Mucosa of stomach (tissue), 1 donor: ENCODE results near the gene GJC1.
"Not testable (repeated sequence)": the region's sequence is repeated elsewhere in the genome, so short reads cannot be mapped to it uniquely, and the experiment has no call there.

ENCODE experiments used
- H3K27me3 ChIP-seq: one replicate; pipeline ENCODE4 v1.7.0; 2013; ENCODE audit warnings: mild to moderate bottlenecking, low read length; ENCODE audit not compliant: control insufficient read depth, insufficient read depth
- H3K36me3 ChIP-seq: one replicate; pipeline ENCODE4 v1.7.0; 2013; ENCODE audit warnings: low read length; ENCODE audit not compliant: control insufficient read depth, insufficient read depth
- H3K4me1 ChIP-seq: one replicate; pipeline ENCODE4 v1.7.0; 2013; ENCODE audit warnings: mild to moderate bottlenecking, low read length; ENCODE audit not compliant: control insufficient read depth, insufficient read depth
- H3K4me3 ChIP-seq: one replicate; pipeline ENCODE4 v1.7.0; 2013; ENCODE audit warnings: low read length
- H3K9ac ChIP-seq: one replicate; pipeline ENCODE4 v1.7.0; 2013; ENCODE audit warnings: mild to moderate bottlenecking, low read length, moderate library complexity
- H3K9me3 ChIP-seq: one replicate; pipeline ENCODE4 v1.7.0; 2013; ENCODE audit warnings: mild to moderate bottlenecking, low read length, moderate library complexity; ENCODE audit not compliant: control insufficient read depth
- donor health status: Pancreatic carcinoma.

Gene GJC1

DNA sequence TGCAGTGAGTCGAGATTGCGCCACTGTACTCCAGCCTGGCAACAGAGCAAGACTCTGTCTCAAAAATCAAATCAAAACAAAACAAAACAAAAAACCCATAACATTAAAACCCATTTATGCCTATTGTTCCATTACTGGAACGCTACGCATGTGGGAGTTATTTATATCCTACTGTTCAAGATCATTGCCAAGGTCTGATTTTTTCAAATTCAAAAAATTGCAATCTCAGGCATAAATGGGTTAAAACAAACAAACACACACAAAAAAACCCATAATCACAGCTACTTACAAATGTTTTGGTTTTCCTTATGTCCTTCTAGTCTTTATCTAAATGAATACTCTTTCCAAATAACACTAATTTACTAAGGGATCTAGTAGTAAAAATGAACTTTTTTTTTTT is 17.8 kb downstream of the GJC1 start:
- no peaks in the 10 kb centered on the region for H3K4me1 ChIP-seq
- H3K9ac ChIP-seq, result no peak overlapping the region
- H3K4me3 ChIP-seq, result no peak overlapping the region
- H3K36me3 ChIP-seq, result no peaks in the 10 kb centered on the region
- no peaks in the 10 kb centered on the region for H3K27me3 ChIP-seq
- no peaks in the 10 kb centered on the region for H3K9me3 ChIP-seq

DNA sequence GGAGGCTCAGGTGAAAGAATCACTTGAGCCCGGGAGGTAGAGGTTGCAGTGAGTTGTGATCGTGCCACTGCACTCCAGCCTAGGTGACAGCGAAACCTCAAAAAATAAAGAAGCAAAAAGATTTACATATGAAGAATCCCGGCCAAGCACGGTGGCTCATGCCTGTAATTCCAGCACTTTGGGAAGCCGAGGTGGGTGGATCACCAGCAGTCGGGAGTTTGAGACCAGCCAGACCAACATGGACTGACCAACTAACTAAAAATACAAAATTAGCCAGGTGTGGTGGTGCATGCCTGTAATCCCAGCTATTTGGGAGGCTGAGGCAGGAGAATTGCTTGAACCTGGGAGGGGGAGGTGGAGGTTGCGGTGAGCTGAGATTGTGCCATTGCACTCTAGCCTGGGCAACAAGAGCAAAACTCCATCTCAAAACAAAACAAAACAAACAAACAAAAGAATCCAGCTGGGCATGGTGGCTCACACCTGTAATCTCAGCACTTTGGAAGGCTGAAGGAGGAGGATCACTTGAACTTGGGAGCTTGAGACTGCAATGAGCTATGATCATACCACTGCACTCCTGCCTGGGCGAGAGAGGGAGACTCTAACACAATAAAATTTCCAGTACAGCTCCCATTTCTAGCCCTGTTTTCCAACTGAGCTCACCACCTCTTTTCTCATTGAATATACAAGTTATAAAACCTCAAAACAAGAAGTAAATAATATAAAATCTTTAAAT is 21.3 kb downstream of the GJC1 start:
- not testable (repeated sequence) for H3K4me3 ChIP-seq, H3K9ac ChIP-seq, H3K27me3 ChIP-seq, H3K36me3 ChIP-seq, H3K4me1 ChIP-seq, H3K9me3 ChIP-seq

DNA sequence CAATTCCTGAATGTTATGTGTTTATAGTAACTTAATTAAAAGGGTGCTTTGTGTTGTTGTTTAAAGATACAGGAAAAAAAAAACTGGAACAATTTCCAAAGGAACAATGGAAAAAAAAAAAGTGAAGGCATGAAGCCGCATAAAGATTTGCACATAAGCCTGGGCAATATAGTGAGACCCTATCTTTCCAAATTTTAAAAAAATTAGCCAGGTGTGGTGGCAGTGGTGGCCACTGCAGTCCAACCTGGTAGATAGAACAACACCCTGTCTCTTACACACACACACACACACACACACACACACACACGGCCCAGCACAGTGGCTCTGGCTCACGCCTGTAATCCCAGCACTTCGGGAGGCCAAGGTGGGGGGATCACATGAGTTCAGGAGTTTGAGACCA is 21.9 kb downstream of the GJC1 start:
- H3K4me3 ChIP-seq, result no peak overlapping the region

DNA sequence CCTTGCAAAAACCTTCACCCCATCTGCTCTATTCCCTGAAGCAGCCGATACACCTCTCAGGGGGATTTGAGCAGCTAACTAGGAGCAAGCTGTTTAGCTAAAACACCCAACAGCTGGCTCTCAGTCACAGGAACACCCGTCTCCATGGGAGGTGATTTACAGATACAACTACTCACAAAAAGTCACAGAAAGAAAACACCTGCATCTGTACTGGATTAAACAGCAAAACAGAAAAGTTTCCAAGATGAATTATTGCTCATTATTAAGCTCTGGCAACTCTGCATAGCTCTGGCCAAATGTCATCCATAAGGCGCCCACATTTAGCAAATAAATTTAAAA is 22.3 kb downstream of the GJC1 start:
- no peak overlapping the region for H3K9ac ChIP-seq
- H3K4me3 ChIP-seq, result no peak overlapping the region
- H3K36me3 ChIP-seq, result no peaks in the 10 kb centered on the region
- H3K9me3 ChIP-seq, result no peaks in the 10 kb centered on the region
- H3K4me1 ChIP-seq, result no peaks in the 10 kb centered on the region
- H3K27me3 ChIP-seq, result no peaks in the 10 kb centered on the region

More for the DNA sequence above, 21.9 kb downstream of the GJC1 start:
- Histone ChIP-seq H3K4me1 (no peaks in the 10 kb centered on the region), H3K9ac (no peak overlapping the region), H3K36me3 (no peaks in the 10 kb centered on the region), H3K9me3 (no peaks in the 10 kb centered on the region), H3K27me3 (no peaks in the 10 kb centered on the region)

DNA sequence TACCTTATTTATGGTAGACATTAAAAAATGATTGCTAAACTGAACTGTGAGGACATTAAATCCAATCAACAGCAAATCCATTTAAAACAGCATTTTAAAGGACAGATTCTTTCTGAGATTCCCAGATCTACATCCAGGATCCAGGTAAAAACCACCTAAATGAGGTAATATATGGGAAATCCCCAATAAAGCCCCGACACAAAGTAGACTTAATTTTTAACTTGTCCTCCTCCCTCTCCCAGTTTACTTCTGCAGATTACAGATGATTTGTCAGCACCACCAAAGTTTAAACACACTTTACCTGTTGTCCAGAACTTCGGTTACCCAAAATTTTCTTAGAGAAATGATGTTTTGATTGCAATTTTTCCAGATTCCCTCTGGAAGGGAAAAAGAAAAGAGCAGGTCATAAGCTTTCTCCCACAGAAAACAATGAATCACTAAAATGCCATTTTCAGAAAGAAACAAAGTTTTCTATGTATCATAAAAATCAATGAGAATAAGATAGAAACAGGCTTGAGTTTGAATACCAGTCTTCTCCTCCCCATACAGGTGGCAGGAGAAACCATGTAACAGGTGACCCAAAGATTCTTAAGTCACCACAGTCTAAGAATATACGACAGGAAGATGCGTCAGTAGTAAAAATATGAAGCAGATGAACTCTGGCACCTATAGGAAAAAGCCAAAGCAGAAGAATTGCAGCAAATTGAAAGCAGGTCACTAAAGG is 22.8 kb downstream of the GJC1 start:
- Histone ChIP-seq H3K36me3 (no peaks in the 10 kb centered on the region), H3K9ac (no peak overlapping the region), H3K4me1 (no peaks in the 10 kb centered on the region)

DNA sequence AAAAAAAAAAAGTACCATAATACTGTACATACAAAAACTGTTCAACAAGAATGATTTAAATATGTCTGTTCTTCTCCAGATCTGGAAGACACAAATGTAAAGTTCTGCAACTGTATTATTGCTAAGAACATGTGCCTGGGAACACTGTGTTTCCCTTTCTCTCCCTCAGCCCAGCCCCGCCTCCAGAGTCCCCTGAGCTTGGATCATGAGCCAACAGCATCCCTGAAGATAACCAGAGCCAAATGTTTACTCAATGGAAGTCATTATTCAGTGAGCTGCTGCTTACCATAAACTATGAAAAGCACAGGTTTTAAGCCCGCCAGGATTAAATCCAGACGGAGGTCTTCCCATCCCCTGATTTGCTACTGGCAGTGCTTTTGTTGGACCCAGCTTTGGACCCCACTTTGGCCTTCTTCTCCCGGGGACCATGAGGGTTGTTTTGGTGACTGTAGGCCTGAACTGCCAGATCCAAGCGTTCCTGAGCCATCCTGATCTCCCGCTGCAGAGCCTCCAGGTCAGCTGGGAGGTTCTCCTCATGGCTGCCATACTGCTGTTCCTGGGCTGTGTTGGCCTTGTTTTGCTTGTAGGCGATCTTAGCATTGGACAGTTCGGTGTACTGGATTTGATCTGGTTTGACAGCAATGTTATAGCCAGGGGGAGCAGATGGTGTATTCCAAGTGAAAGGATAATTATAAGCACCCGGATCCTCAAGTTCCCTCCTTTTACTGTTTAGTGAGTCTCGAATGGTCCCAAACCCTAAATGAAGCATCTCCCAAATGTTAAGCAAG is 25.6 kb downstream of the GJC1 start:
- H3K36me3 ChIP-seq, result no peaks in the 10 kb centered on the region
- H3K9ac ChIP-seq, result no peak overlapping the region
- H3K27me3 ChIP-seq, result no peaks in the 10 kb centered on the region
- H3K9me3 ChIP-seq, result no peaks in the 10 kb centered on the region
- no peak overlapping the region for H3K4me3 ChIP-seq
- H3K4me1 ChIP-seq, result no peaks in the 10 kb centered on the region

More for the DNA sequence above, 22.8 kb downstream of the GJC1 start:
- Histone ChIP-seq H3K4me3 (no peak overlapping the region), H3K27me3 (no peaks in the 10 kb centered on the region), H3K9me3 (no peaks in the 10 kb centered on the region)

DNA sequence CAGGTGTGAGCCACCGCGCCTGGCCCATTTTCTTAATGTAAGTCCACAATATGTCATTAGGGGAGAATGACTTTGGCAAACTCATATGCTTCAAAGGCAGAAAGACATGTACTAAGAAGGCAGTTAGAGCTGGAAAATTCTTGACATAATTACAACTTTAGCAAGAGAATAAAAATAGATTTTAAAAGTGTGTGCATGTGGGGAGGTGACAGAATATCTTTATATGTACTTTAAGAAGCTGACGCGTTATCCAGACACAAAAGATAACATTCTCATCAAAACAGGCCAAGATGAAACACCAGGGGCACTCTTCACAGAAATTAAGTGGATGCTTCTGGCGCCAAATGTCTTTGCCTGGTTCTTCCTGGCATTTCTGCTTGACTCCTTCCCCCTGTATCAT is 28.2 kb downstream of the GJC1 start:
- no peak overlapping the region for H3K9ac ChIP-seq
- no peak overlapping the region for H3K4me3 ChIP-seq
- no peaks in the 10 kb centered on the region for H3K9me3 ChIP-seq
- peaks cover 8% of the 10 kb centered on the region for H3K27me3 ChIP-seq
- H3K4me1 ChIP-seq, result no peaks in the 10 kb centered on the region
- no peaks in the 10 kb centered on the region for H3K36me3 ChIP-seq

DNA sequence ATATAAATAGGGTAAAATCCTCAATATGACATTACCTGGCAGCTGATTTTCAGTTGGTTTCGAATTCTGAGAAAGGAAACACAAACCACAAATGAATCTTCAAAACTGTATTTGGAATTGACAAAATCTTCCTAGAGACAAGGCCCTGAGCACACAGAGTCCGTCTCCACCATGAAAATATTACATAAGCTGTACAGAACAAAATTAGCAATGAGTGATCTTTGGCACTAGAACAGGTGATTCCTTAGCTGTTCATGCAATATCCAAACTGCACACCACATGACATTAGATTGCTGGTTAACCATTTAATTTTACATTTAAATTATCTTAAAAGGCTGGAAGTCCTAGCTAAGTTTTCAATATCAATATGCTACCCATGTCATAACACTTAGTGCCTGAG is 31.7 kb downstream of the GJC1 start:
- Histone ChIP-seq H3K4me3 (no peak overlapping the region), H3K9ac (no peak overlapping the region), H3K27me3 (peaks cover 8% of the 10 kb centered on the region), H3K9me3 (no peaks in the 10 kb centered on the region), H3K4me1 (no peaks in the 10 kb centered on the region), H3K36me3 (no peaks in the 10 kb centered on the region)

DNA sequence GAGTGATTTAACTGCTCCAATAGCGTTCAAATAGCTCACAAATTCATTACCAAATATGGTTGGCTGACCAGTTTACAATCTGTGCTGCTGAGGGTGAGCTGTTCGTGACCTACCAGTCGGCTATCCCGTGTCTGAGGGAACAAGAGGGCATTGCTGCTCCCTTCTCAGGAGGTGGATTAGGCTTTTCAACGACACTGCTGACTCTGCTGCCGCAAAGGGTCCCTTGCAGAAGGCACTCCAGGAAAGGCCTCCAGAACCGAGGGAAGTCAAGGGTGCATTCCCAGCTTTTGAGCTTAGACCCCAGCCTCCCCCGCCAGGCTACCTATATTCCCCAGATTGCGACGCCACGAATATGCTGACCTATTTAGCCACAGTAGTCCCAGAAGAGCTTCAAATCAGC is 32.3 kb downstream of the GJC1 start:
- no peak overlapping the region for H3K9ac ChIP-seq
- H3K4me3 ChIP-seq, result no peak overlapping the region
- no peaks in the 10 kb centered on the region for H3K9me3 ChIP-seq
- peaks cover 8% of the 10 kb centered on the region for H3K27me3 ChIP-seq
- H3K36me3 ChIP-seq, result no peaks in the 10 kb centered on the region
- H3K4me1 ChIP-seq, result no peaks in the 10 kb centered on the region

DNA sequence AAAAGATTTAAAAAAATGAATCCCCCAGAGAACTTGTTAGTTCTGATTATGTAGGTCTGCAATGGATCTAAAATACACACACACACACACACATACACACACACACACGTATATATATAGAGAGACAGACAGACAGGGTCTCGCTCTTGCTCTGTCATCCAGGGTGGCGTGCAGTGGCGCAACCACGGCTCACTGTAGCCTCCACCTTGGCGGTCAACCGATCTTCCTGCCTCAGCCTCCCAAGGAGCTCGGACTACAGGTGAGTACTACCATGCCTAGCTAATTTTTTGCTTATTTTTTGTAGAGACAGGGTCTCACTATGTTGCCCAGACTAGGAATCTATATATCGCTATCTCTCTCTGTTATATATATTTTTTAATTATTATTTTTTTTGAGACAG is 33.4 kb downstream of the GJC1 start:
- no peak overlapping the region for H3K9ac ChIP-seq
- H3K4me1 ChIP-seq, result no peaks in the 10 kb centered on the region
- no peak overlapping the region for H3K4me3 ChIP-seq
- H3K36me3 ChIP-seq, result no peaks in the 10 kb centered on the region
- H3K9me3 ChIP-seq, result no peaks in the 10 kb centered on the region
- H3K27me3 ChIP-seq, result peaks cover 8% of the 10 kb centered on the region

DNA sequence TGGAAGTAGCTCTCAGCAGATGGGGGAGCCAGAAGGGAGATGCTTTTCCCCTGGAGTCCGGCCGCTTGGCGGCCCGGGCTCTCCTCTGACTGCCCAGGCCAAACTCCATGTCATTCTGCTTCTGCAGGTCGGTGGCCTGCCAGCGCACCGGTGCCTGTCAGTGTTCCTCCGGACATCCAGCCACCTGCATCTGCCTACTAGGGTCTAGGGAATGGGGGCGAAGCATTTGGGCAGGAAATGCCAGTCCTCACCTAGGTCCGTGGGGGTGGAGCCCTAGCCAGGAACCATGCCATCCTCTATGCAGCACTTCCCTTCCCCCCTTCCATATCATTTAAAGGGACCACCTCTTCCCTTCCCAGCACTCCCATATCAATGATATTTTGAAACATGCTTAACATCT is 34.2 kb downstream of the GJC1 start:
- Histone ChIP-seq H3K36me3 (no peaks in the 10 kb centered on the region), H3K4me1 (no peaks in the 10 kb centered on the region), H3K9me3 (no peaks in the 10 kb centered on the region), H3K27me3 (peaks cover 8% of the 10 kb centered on the region), H3K9ac (no peak overlapping the region), H3K4me3 (no peak overlapping the region)

DNA sequence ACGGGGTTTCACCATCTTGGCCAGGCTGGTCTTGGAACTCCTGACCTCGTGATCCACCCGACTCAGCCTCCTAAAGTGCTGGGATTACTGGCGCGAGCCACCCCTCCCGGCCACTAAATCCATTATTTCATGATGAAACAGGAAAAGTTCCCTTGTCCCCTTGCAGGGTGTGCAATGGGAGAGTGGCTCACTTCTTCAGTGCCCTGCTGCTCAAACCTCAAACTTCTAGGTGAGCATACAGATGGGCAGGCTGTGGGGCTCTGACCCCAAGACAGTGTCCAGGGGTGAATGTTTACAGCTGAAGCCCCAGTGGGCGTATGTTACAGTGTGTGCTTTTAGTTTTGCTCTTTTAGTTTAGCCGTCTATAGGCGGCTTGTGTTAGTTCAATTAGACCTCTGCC is 34.7 kb downstream of the GJC1 start:
- no peaks in the 10 kb centered on the region for H3K36me3 ChIP-seq
- H3K4me1 ChIP-seq, result no peaks in the 10 kb centered on the region
- peaks cover 8% of the 10 kb centered on the region for H3K27me3 ChIP-seq
- H3K9ac ChIP-seq, result no peak overlapping the region
- H3K4me3 ChIP-seq, result no peak overlapping the region
- no peaks in the 10 kb centered on the region for H3K9me3 ChIP-seq
